ENCODE results near the gene CHMP4A.

CHMP4A gene

DNA sequence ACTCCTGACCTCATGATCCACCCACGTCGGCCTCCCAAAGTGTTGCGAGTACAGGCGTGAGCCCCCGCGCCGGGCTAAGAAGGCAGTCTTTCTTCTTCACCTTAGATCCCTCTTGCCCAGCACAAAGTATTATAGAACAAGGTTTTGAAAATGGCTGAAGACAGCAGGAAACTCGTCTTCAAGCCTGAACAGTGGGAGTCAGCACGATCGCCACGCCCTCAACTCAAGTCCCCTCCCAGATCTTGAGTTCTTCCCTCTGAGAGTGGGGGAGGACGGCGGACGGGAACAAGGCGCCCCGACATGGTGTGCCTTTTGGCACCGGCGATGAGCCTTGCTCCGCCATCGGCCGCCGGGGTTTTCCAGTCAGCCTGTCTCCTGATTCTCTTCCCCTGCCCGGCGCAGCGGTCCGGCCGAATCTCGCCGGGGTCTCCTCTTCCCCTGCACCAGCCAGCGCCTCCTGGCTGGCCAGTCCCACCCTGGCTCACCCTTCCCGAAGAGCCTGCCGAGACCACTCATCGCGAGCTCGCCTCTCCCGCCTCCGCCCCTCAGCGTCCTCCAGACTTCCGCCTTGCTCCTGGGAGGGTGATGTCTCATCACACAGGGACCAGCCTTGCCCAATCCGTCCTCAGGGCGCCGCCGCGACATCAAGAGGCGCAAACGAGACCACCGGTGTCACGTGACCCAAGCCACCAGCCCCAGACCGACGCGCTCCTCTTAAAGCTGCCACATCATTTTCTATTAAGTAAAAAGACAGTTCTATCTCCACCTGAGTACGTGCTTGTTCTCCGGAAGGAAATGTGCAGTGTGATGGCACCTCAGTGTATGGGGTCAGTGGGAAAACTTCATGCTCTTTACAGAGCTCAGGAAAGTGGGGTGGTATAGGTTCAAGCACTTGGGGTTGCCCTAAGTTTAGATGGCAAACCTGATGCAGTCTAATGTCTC is at the start of gene CHMP4A:
TSS of gene CHMP4A (minus strand) at position 565 of the 942 bp plus-strand sequence. CDS start at position 516, 49 bp downstream.
- in situ Hi-C loops (cut with HindIII; ENCODE audit: low sequenced_read_pairs): no loop called here

DNA sequence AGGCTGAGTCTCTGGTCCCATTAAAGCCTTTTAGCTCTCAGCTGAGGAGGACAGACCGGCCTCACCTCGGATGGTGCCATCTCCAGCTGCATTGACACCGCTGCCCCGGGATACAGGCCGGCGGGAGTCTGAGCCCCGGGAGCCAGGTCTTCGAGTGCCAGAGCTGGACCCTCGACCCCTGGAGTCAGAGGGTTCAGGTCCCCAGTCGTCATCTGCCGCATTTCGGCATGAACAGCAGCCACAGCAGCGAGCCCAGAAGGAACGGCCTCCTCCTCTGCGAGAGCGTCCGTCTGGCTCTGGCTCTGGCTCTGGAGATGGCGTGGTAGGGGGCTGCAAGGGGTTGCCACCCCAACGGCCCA is 48.7 kb upstream of the CHMP4A start:
- in situ Hi-C loops (cut with HindIII; ENCODE audit: low sequenced_read_pairs): no loop called here

DNA sequence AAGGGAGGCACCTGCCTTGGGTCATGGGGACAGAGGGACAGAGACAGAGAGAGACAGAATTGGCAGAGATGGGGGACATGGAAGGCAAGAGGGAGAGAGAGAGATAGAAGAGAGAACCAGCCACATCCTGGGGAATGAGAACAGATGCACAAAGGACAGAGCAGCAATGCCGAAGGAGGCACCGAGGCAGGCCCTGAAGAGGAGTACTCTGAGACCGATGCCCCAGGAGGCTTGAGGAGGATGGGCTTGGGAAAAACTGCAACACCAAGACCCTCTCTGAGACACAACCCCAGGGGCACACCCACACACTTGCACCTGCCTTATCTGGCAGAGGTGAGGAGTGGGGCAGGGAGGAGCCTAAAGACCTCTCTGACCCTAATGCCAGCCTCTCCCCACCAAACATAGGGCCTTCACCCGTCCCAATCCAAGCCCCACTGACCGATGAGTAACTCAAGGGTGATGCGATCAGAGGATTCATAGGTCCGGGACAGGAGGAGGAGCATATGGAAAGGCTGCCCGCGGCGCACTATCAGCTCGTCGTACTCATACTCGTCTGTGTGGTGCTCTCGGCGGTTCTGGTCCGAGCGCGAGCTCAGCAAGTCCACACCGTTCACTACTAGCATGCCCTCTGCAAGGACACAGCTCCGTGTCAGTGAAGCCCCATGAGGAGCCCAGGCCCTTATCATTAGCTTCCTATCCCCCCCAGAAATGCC is 48.1 kb upstream of the CHMP4A start:
- in situ Hi-C loops (cut with HindIII; ENCODE audit: low sequenced_read_pairs): no loop called here

GRCh38 chr14:24260780-24261157 is 47.5 kb upstream of the CHMP4A start:
- in situ Hi-C loops (cut with HindIII; ENCODE audit: low sequenced_read_pairs): no loop called here

GRCh38 chr14:24260026-24260779 is 46.9 kb upstream of the CHMP4A start:
- in situ Hi-C loops (cut with HindIII; ENCODE audit: low sequenced_read_pairs): no loop called here

DNA sequence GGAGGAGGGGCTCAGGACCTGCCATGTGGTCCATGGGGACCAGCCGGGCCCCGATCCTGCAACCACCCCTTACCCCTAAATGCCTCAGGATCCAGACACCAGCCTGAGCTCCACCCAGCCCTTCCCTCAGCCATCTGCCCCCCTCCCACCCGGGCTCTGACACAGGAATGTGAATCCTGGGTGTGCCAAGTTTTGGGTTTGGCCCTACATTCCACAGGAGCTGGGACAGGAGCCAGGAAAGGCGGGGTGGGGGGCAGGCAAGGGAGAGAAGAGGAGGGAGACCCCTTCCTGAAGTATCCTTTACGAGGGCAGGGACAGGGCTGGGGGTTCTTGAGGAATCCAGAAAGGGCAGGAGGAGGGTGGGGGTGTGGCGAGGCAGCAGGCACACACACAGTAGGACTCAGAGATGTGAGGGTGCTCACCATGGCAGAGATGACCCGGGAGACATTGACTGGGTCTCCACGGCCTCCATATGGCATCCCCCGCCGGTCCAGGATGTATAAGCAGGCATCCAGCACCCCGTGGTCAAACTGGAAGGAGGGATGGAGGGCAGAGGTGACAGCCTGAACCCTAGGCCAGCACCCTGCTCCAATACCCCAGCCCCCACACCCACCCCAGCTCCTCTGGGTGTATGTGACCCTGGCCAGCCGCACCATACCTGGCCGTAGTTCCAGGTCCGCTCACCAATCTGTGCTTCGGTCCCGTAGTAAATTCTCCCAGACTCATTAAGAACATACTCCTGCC is 46.2 kb upstream of the CHMP4A start:
- in situ Hi-C loops (cut with HindIII; ENCODE audit: low sequenced_read_pairs): no loop called here

DNA sequence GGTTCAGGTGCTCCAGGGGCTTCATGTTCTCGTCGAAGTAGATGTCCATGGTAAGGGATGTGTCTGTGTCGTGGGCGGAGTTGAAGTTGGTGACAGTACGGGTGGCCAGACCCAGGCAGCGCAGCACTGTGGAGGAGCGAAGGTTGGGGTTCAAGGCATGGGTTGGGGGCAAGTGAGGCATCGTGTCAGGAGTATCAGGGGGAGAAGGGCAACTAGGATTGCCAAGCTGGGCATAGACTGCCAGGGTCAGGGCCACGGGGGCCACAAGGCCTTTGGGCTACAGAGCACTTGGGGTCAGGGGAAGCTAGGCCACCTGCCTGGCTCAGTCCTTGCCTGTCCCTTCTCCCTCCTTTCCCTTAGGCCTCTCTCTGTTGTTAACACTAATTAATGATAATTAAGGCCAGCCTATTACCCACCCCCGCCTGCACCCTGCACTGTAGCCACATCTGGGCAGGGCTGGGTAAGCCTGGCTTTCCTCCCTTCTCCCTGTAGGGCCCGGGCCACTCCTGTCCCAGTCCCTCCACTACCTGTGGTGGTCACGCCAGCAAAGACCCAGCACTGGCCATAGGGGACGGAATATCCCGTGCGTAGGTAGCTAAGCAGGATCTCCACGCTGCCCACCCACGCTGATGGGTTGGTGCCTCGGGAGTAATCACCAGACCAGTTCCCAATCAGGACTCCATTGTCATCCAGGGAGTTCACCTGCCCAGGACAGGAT is 45.4 kb upstream of the CHMP4A start:
- in situ Hi-C loops (cut with HindIII; ENCODE audit: low sequenced_read_pairs): no loop called here

GRCh38 chr14:24258119-24258518 is 44.8 kb upstream of the CHMP4A start:
- in situ Hi-C loops (cut with HindIII; ENCODE audit: low sequenced_read_pairs): no loop called here

DNA sequence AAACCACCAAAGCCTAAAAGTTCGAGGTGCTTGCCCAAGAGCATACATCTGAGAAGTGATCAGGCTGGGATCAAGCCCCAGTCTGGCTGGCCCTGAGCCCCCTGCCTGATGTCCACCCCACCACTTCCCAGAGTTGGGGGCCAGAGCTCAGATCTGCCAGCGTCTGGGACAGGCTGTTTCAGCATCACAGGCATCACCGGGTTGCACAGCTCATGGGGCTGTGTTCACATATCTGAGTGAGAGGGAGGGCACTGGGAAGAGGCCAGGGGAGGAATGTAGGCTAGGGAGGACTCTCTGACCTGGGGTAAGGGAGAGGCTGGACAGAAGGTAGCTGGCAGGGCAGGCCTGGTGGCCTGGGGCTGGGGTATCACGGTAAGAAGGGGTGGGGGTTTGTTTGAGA is 43.7 kb upstream of the CHMP4A start:
- in situ Hi-C loops (cut with HindIII; ENCODE audit: low sequenced_read_pairs): no loop called here

DNA sequence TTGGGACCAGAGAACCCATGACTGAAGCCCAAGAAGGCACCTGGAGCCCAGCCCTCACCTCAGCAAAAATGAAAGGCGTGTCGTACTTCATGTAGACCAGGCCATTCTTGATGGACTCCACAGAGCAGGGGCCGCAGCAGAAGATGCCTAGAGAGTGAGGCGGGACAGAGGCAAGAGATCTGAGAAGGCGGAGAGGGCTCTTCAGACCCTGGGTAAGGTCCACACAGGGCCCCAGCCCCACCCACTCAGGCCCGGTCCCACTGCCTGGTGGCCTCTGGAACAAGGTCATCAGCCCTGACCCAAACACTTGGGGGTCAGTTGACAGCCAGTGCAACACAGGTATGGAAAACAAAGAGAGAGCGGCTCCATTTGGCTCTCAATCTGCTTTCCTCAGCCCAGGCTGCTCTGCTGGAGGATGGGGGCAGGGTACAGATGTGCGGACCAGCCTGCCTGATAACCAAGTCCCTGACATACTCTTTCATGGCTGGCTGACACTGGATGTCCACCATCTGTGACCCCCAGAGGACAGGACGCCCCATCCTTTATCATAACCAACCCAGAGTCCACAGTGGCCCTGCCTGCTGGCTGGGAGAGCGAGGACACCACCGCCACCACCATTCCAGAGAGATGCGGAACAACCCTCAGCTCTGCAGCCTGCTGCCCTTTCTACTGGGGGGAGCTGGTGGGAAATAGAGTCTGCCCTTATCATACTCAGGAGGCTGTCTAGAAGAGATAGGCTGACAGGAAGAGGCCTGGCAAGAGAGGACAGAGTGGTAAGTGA is 42.8 kb upstream of the CHMP4A start:
- in situ Hi-C loops (cut with HindIII; ENCODE audit: low sequenced_read_pairs): no loop called here

DNA sequence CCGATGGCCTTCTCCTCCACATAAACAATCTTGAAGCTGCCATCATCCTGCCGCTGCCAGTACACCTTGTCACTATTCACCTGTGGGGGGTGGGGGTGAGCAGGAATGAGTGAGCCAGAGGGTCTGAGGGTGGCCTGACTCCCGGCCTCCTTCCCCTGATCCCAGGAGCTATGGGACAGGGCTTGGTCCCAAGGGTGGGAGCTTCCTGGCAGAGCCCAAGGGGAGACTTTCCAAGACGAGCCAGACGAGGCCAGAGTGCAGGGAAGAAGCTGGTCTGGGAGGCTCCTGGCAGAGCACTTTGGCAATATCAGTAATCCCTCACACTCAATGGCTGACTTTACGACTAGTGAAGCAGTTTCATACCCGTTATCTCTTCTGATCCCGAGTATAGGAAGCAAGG is 42.1 kb upstream of the CHMP4A start:
- in situ Hi-C loops (cut with HindIII; ENCODE audit: low sequenced_read_pairs): no loop called here

- in situ Hi-C loops (cut with HindIII; ENCODE audit: low sequenced_read_pairs): no loop called here
These were observed 41.5 kb upstream of the CHMP4A start for GRCh38 chr14:24254630-24255392.

GRCh38 chr14:24253936-24254335 is 40.6 kb upstream of the CHMP4A start:
- in situ Hi-C loops (cut with HindIII; ENCODE audit: low sequenced_read_pairs): no loop called here

- in situ Hi-C loops (cut with HindIII; ENCODE audit: low sequenced_read_pairs): no loop called here
These were observed 39.2 kb upstream of the CHMP4A start for GRCh38 chr14:24252289-24253124.

GRCh38 chr14:24251880-24252288 is 38.6 kb upstream of the CHMP4A start:
- in situ Hi-C loops (cut with HindIII; ENCODE audit: low sequenced_read_pairs): no loop called here

- in situ Hi-C loops (cut with HindIII; ENCODE audit: low sequenced_read_pairs): no loop called here
These were observed 37.1 kb upstream of the CHMP4A start for GRCh38 chr14:24250354-24250753.

- in situ Hi-C loops (cut with HindIII; ENCODE audit: low sequenced_read_pairs): no loop called here
These were observed 36.1 kb upstream of the CHMP4A start for GRCh38 chr14:24249230-24250021.
